ENCODE results near the gene SPHK2. TPM values are rescaled to one million over a fixed set of nuclear protein-coding genes. Genes with fewer than 3 reads are reported as not detected.

SPHK2 gene
- total and polyA plus RNA-seq, 3 donors from 2014 or later: 31.2 to 47.6 (median 43.1) TPM

DNA sequence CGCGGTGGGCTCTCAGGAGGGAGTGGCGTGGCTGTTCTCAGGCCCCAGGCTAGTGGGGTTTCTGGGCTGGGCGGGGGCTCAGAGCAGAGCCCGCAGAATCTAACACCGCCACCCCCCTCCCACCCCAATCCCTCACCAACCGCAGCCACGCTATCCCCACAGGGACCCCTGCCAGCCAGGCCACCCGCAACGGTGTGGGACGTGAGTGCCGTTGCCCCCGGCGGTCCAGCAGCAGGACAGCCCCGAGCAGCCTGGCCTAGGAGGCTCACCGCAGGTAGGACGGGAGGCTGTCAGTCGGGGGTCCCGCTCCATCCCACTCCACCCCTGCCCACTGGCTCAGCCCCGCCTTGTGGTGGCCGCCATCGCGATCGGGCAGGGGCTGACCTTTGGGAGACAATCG is 53.7 kb downstream of the SPHK2 start, which contains the start of gene NTN5:
NTN5 (minus strand) TSS at position 24 of the 400 bp plus-strand sequence. CDS start 2,031 bp downstream, outside the sequence.
- DNase-seq: no peak
- Histone ChIP-seq H3K36me3 (ENCODE audit: low read depth, missing control alignments) (no peaks in the 10 kb centered on the region), H3K27me3 (no peaks in the 10 kb centered on the region), H3K27ac (no peak within 1 kb of the TSS), H3K9me3 (no peaks in the 10 kb centered on the region), H3K4me1 (peaks cover 15% of the 10 kb centered on the region), H3K4me3 (no peak within 1 kb of the TSS)
- TF ChIP-seq POLR2A (IDR thresholded peaks at IDR 0.05): no peak
- TF ChIP-seq, protein P1, sequence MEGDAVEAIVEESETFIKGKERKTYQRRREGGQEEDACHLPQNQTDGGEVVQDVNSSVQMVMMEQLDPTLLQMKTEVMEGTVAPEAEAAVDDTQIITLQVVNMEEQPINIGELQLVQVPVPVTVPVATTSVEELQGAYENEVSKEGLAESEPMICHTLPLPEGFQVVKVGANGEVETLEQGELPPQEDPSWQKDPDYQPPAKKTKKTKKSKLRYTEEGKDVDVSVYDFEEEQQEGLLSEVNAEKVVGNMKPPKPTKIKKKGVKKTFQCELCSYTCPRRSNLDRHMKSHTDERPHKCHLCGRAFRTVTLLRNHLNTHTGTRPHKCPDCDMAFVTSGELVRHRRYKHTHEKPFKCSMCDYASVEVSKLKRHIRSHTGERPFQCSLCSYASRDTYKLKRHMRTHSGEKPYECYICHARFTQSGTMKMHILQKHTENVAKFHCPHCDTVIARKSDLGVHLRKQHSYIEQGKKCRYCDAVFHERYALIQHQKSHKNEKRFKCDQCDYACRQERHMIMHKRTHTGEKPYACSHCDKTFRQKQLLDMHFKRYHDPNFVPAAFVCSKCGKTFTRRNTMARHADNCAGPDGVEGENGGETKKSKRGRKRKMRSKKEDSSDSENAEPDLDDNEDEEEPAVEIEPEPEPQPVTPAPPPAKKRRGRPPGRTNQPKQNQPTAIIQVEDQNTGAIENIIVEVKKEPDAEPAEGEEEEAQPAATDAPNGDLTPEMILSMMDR (IDR thresholded peaks at IDR 0.05): no peak
- WGBS, 2 donors: 89 to 91% methylated on average over 11 to 17 of the region's 25 CpGs
- intact Hi-C loops (cut with DNase I; ENCODE audit: low total_unique reads): no loop called here

DNA sequence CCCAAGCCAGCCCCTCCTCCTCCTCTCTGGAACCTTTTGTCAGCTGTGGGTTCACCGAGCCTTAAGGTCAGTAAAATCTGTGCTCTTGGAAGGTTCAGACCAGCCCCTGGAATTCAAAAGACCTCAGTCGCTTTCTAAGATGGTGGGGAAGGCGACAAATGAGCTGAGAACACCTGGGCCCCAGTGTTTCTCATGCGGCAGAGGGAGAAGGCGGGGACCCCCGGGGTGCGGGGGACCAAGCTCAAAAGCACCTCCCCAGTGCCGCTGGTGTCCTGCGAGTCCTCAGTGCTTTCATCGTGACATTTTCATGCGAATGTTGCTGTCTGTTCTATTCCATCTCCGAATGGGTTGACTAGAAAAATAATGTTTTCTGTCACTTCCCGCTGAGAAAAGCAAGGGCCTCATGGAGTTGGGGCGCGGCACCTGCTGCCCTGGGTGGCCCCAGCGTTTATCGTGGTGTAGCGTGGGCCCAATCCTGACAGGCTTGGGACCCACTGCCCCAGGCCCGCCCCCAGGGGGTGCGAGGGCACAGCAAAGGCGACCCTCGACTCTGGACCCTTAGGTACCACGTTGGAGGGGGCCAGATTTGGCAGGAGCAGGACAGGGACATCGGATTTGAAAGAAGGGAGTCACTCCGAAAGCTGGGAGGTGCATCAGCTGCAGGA is 54.3 kb downstream of the SPHK2 start:
- Histone ChIP-seq H3K36me3 (ENCODE audit: low read depth, missing control alignments) (no peaks in the 10 kb centered on the region), H3K4me3 (no peak overlapping the region), H3K9me3 (no peaks in the 10 kb centered on the region), H3K4me1 (peaks cover 15% of the 10 kb centered on the region), H3K27me3 (no peaks in the 10 kb centered on the region), H3K27ac (no peak overlapping the region)
- intact Hi-C loops (cut with DNase I; ENCODE audit: low total_unique reads): no loop called here
- no peak for TF ChIP-seq POLR2A (IDR thresholded peaks at IDR 0.05)
- TF ChIP-seq, protein P1 (IDR thresholded peaks at IDR 0.05): no peak
- WGBS, 2 donors: 83 to 84% methylated on average over 18 to 25 of the region's 25 CpGs
- DNase-seq: no peak

DNA sequence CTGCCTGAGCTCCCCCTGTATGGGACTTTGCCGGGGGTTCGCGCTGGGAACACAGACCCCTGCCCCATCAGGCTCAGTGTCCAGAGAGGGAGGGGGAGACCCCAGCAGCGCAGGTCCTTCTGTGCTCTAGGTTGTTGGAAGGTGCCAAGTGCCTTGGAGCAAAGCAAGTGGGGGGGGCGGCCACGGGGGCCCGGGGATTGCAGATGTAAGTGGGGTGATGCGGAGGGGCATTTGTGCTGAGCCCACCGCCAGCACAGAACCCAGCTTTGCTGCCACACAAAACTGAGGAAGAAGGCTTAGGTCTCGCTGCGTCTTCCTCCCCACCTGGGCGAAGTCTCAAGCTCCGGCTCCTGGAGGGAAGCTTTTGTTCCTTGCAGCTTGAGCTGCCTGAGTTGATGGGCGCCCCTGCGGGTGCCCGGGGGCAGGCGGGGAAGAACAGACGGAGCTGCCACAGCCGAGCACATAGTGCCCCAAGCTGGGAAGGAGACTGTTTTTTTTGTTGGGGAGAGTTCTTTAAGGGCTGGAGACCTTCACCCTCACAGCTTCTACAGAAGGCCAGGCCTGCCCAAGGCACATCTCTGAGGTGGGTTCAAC is 55.0 kb downstream of the SPHK2 start:
- no peak for TF ChIP-seq POLR2A (IDR thresholded peaks at IDR 0.05)
- TF ChIP-seq, protein P1 (IDR thresholded peaks at IDR 0.05): no peak
- 79 to 82% methylated on average over 6 to 14 of the region's 19 CpGs for WGBS, 2 donors
- no peak for DNase-seq
- Histone ChIP-seq H3K9me3 (no peaks in the 10 kb centered on the region), H3K4me1 (peaks cover 15% of the 10 kb centered on the region), H3K4me3 (no peak overlapping the region), H3K36me3 (ENCODE audit: low read depth, missing control alignments) (no peaks in the 10 kb centered on the region), H3K27ac (no peak overlapping the region), H3K27me3 (no peaks in the 10 kb centered on the region)
- intact Hi-C loops (cut with DNase I; ENCODE audit: low total_unique reads): no loop called here

DNA sequence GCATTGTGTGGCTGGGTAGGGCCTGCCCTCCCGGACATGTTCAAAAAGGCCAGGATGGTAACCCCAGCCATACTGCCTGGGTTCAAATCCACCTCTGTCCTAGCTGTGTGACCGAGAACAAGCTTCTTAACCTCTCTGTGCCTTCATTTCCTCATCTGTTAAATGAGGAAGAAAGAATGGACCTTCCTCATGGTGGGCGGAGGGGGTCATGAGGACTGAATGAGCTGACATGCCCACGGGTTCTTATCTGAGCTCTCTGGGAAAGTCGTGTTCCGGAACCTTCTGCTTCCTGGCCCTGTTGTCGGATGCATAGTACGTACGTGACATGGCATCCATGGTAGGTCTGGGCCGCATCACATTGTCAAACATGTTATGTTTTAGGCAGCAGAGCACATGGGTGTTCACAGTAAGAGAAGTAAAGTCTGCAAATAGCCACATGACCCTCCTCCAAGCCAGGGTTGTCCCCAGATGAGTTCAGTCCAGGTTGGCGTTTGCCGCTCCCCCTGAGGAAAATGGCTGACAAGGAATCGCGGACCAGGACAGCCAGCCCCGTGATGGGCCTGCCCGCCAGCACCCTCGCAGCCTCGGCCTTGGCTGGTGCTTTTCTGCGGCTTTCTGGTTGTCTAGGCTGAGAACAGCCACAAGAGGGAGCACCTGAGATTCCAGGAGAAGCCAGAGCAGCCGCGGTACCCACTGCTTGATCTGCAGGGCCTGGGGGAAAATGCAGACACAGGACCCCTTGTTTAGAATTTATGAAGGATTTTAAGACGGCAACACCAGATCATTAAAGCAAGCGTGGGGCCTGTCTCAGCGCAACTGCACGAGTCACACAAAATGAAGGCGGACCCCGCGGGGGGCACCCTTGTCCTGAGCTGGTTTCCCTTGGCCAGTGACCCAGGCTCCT is 55.9 kb downstream of the SPHK2 start:
- Histone ChIP-seq H3K4me1 (peaks cover 15% of the 10 kb centered on the region), H3K27ac (peak overlapping the region in 1 of 2 donors; percentile 34), H3K4me3 (no peak overlapping the region), H3K36me3 (ENCODE audit: low read depth, missing control alignments) (no peaks in the 10 kb centered on the region), H3K27me3 (no peaks in the 10 kb centered on the region), H3K9me3 (no peaks in the 10 kb centered on the region)
- intact Hi-C loops (cut with DNase I; ENCODE audit: low total_unique reads): no loop called here
- DNase-seq: peak; percentile 94
- no peak for TF ChIP-seq POLR2A (IDR thresholded peaks at IDR 0.05)
- TF ChIP-seq, protein P1 (IDR thresholded peaks at IDR 0.05): peak; percentile 72 to 85 (median 83)
- 46 to 55% methylated on average over 27 to 28 of the region's 28 CpGs for WGBS, 2 donors
